Kidney (tissue), 14 donors: ENCODE measurements around the gene PCBP2. TPM values are rescaled to one million over a fixed set of nuclear protein-coding genes. Genes with fewer than 3 reads are reported as not detected.

Source experiments
- DNase-seq, 5 donors: peaks; one replicate each; pipeline ENCODE4 v3.0.0-alpha.2; 2013 to 2020
- FAIRE-seq: peaks from 2 replicates; lab custom pipeline; 2012; peaks lifted over from hg19 to GRCh38; lab: Jason Lieb, UNC
- H3K27ac ChIP-seq, 2 donors: one replicate each; pipeline ENCODE4 v1.7.0; 2013; ENCODE audit warnings: low read depth in 2 of 2, low read length in 2 of 2, inconsistent platforms in 1 of 2
- H3K27me3 ChIP-seq: one replicate; pipeline ENCODE4 v1.7.1; 2013; ENCODE audit warnings: low read length, inconsistent platforms; ENCODE audit not compliant: control insufficient read depth, insufficient read depth
- H3K36me3 ChIP-seq, 3 donors: one replicate each; pipeline versions ENCODE4 v1.7.0 to v1.7.1; 2013; ENCODE audit warnings: low read length in 3 of 3, control low read depth in 1 of 3, inconsistent platforms in 1 of 3; ENCODE audit not compliant: insufficient read depth in 3 of 3, control insufficient read depth in 2 of 3
- H3K4me1 ChIP-seq, 3 donors: one replicate each; pipeline versions ENCODE4 v1.7.0 to v1.7.1; 2013; ENCODE audit warnings: low read length in 3 of 3, inconsistent platforms in 1 of 3, low read depth in 1 of 3; ENCODE audit not compliant: control insufficient read depth in 2 of 3, insufficient read depth in 2 of 3
- H3K4me3 ChIP-seq, 3 donors: one replicate each; pipeline versions ENCODE4 v1.7.0 to v1.8.1; 2013; ENCODE audit warnings: low read length in 3 of 3, control low read depth in 1 of 3, inconsistent platforms in 1 of 3
- H3K9ac ChIP-seq, 3 donors: one replicate each; pipeline versions ENCODE4 v1.7.0 to v1.7.1; 2013; ENCODE audit warnings: low read length in 3 of 3, control low read depth in 1 of 3, inconsistent platforms in 1 of 3
- H3K9me3 ChIP-seq, 3 donors: one replicate each; pipeline versions ENCODE4 v1.7.0 to v1.7.1; 2013; ENCODE audit warnings: low read length in 3 of 3, control low read depth in 1 of 3, inconsistent platforms in 1 of 3; ENCODE audit not compliant: control insufficient read depth in 2 of 3, insufficient read depth in 1 of 3
- CTCF ChIP-seq: IDR thresholded peaks from 3 replicates; pipeline ENCODE4 v1.5.1; 2012; ENCODE audit warnings: mild to moderate bottlenecking, moderate library complexity, borderline replicate concordance; ENCODE audit not compliant: insufficient read depth; ENCODE audit errors: extremely low read depth
- intact Hi-C: fragments of 100-400 bp; cut with DNase I; formaldehyde crosslinking; loops from one replicate; pipeline ENCODE4 v1.11.1; 2022
- polyA plus RNA-seq: library from polyadenylated mRNA; stranded (reverse); fragments of 350-450 nt; fragmentation: Illumina TruSeq; extraction: RNeasy Lipid Tissue Mini Kit (QIAGEN cat#74804); gene quantifications from one replicate; pipeline ENCODE4 v1.2.3, GENCODE V29; 2014; ENCODE audit warnings: low read depth, low replicate concordance; ENCODE audit not compliant: insufficient read depth
- total RNA-seq: library from RNA; stranded (reverse); fragmentation: NEBNext Ultra II Directional; extraction: Animal tissue kit (Norgen Biotek cat#: 25700); gene quantifications from one replicate; pipeline ENCODE4 v1.2.1, GENCODE V29; 2021
- donor health status: control.
- donor health status: control.
- donor health status: control.
- donor health status: control.
- donor health status: control.
- donor health status: DM: yes; HTN: yes; CAD: no.
- donor health status: Normal renal cell carcinoma (clear cell type).

PCBP2 gene
- total and polyA plus RNA-seq, 2 donors from 2014 or later = 597 to 732 TPM

GRCh38 chr12:53518381-53518780 is 66.5 kb downstream of the PCBP2 start:
- intact Hi-C loops = loop anchor here (10.0 kb wide), 1 partner anchor 184 kb away; the partner anchor contains the start of gene SP7
- H3K9ac ChIP-seq = no peak overlapping the region
- DNase-seq (no peak), FAIRE-seq (no peak)
- H3K4me1 ChIP-seq = no peaks in the 10 kb centered on the region
- H3K9me3 ChIP-seq = no peaks in the 10 kb centered on the region
- H3K4me3 ChIP-seq = no peak overlapping the region
- TF ChIP-seq CTCF = no peak
- no peak overlapping the region for H3K27ac ChIP-seq
- peaks cover 13 to 65% (median 38%) of the 10 kb centered on the region in 3 donors for H3K36me3 ChIP-seq
- H3K27me3 ChIP-seq = no peaks in the 10 kb centered on the region

GRCh38 chr12:53523131-53523530 is 71.2 kb downstream of the PCBP2 start:
- Histone ChIP-seq H3K4me1 (no peaks in the 10 kb centered on the region), H3K27me3 (no peaks in the 10 kb centered on the region), H3K27ac (no peak overlapping the region), H3K36me3 (peaks cover 9 to 45% (median 22%) of the 10 kb centered on the region in 3 donors), H3K4me3 (no peak overlapping the region), H3K9me3 (no peaks in the 10 kb centered on the region), H3K9ac (no peak overlapping the region)
- intact Hi-C loops = no loop called here
- no peak for TF ChIP-seq CTCF
- DNase-seq = no peak
- no peak for FAIRE-seq

- no peak for TF ChIP-seq CTCF
- Histone ChIP-seq H3K4me1 (no peaks in the 10 kb centered on the region), H3K9me3 (no peaks in the 10 kb centered on the region), H3K27me3 (no peaks in the 10 kb centered on the region), H3K4me3 (no peak overlapping the region), H3K36me3 (peaks cover 9 to 36% (median 24%) of the 10 kb centered on the region in 3 donors), H3K27ac (no peak overlapping the region), H3K9ac (no peak overlapping the region)
- intact Hi-C loops = no loop called here
- DNase-seq = no peak
- FAIRE-seq = no peak
These were observed 72.6 kb downstream of the PCBP2 start for GRCh38 chr12:53524476-53524875.

- Histone ChIP-seq H3K4me1 (no peaks in the 10 kb centered on the region), H3K27me3 (no peaks in the 10 kb centered on the region), H3K9ac (no peak overlapping the region), H3K9me3 (no peaks in the 10 kb centered on the region), H3K4me3 (no peak overlapping the region), H3K27ac (no peak overlapping the region), H3K36me3 (peaks cover 7 to 40% (median 31%) of the 10 kb centered on the region in 3 donors)
- DNase-seq = no peak
- intact Hi-C loops = no loop called here
- no peak for TF ChIP-seq CTCF
- no peak for FAIRE-seq
These were observed 78.2 kb downstream of the PCBP2 start for GRCh38 chr12:53530061-53530460.
